ENCODE results near the gene NLGN1. TPM values are rescaled to one million over a fixed set of nuclear protein-coding genes. Genes with fewer than 3 reads are reported as not detected.
A peak's percentile ranks its signal among the peaks of the same experiment; 100 is the strongest.

The NLGN1 gene
- total and polyA plus RNA-seq, 11 donors, result 1.8 to 27.6 (median 15.5) TPM

GRCh38 chr3:174294616-174295015 is 897.1 kb downstream of the NLGN1 start:
- no peaks in the 10 kb centered on the region for H3K4me1 ChIP-seq
- intact Hi-C loops (cut with DNase I), result no loop called here
- no peaks in the 10 kb centered on the region for H3K36me3 ChIP-seq
- DNase-seq (no peak), ATAC-seq (no peak)
- H3K4me3 ChIP-seq, result no peak overlapping the region
- H3K9me3 ChIP-seq, result no peaks in the 10 kb centered on the region
- TF ChIP-seq CTCF (IDR thresholded peaks at IDR 0.05), result no peak
- no peak for TF ChIP-seq POLR2A (IDR thresholded peaks at IDR 0.05)
- no peaks in the 10 kb centered on the region for H3K27me3 ChIP-seq
- no peak overlapping the region for H3K27ac ChIP-seq

GRCh38 chr3:174295306-174296092 is 898.0 kb downstream of the NLGN1 start:
- H3K27ac ChIP-seq, result no peak overlapping the region
- no peaks in the 10 kb centered on the region for H3K4me1 ChIP-seq
- H3K9me3 ChIP-seq, result no peaks in the 10 kb centered on the region
- TF ChIP-seq CTCF (IDR thresholded peaks at IDR 0.05) (no peak), POLR2A (IDR thresholded peaks at IDR 0.05) (no peak)
- ATAC-seq, result no peak
- H3K36me3 ChIP-seq, result no peaks in the 10 kb centered on the region
- intact Hi-C loops (cut with DNase I), result no loop called here
- H3K4me3 ChIP-seq, result no peak overlapping the region
- WGBS, 4 donors, result 77 to 85% (median 78%) methylated on average over 7 of the region's 7 CpGs
- no peak for DNase-seq
- H3K27me3 ChIP-seq, result no peaks in the 10 kb centered on the region

- intact Hi-C loops (cut with DNase I), result no loop called here
- DNase-seq (no peak), ATAC-seq (no peak)
- no peak for TF ChIP-seq CTCF (IDR thresholded peaks at IDR 0.05)
- no peak for TF ChIP-seq POLR2A (IDR thresholded peaks at IDR 0.05)
- no peaks in the 10 kb centered on the region for H3K36me3 ChIP-seq
- no peak overlapping the region for H3K27ac ChIP-seq
- H3K4me1 ChIP-seq, result no peaks in the 10 kb centered on the region
- no peak overlapping the region for H3K4me3 ChIP-seq
- H3K27me3 ChIP-seq, result no peaks in the 10 kb centered on the region
- no peaks in the 10 kb centered on the region for H3K9me3 ChIP-seq
- WGBS, 4 donors, result 87 to 90% (median 88%) methylated on average over 1 of the region's 1 CpG
Measured at GRCh38 chr3:174302746-174303315, 905.3 kb downstream of the NLGN1 start.

GRCh38 chr3:174303907-174304560 is 906.5 kb downstream of the NLGN1 start:
- 29 to 44% (median 38%) methylated on average over 2 of the region's 2 CpGs for WGBS, 4 donors
- H3K4me3 ChIP-seq, result no peak overlapping the region
- H3K27ac ChIP-seq, result no peak overlapping the region
- intact Hi-C loops (cut with DNase I), result no loop called here
- DNase-seq, result peak in 1 of 5 donors; percentile 30
- ATAC-seq, result peak in 1 of 4 donors; percentile 50
- no peaks in the 10 kb centered on the region for H3K4me1 ChIP-seq
- H3K36me3 ChIP-seq, result no peaks in the 10 kb centered on the region
- no peaks in the 10 kb centered on the region for H3K9me3 ChIP-seq
- no peaks in the 10 kb centered on the region for H3K27me3 ChIP-seq
- TF ChIP-seq POLR2A (IDR thresholded peaks at IDR 0.05) (no peak), CTCF (IDR thresholded peaks at IDR 0.05) (no peak)

Data from heart left ventricle (tissue), 16 donors.